Fibroblast of peridontal ligament (primary cell): Measurements from ENCODE around the gene PLXDC1.
"Not testable (repeated sequence)": the region's sequence is repeated elsewhere in the genome, so short reads cannot be mapped to it uniquely, and the experiment has no call there.

ENCODE experiments used
- DNase-seq: peaks from one replicate; pipeline ENCODE4 v3.0.0-alpha.2; 2010; ENCODE audit errors: extremely low read depth

Gene PLXDC1

DNA sequence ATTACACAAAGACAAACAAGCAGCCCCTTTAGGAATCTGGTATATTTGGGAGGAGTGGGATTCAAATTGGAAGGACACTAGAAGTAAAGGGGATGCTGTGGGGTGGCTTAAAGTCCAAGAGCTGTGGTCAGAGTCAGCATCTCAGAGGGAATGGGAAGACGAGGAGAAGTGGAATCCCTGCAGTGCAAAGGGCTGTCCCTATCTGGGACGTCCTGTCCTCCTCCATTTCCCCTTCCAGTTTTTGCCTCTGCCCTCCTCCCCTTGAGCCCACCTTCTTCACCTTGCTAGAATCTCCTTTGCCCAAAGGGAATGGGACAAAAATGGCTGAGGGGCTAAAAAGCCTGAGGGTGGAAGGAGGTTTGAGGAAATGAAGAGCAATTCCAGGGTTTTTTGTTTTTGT, 4.2 kb upstream of the PLXDC1 start:
- DNase-seq = no peak

DNA sequence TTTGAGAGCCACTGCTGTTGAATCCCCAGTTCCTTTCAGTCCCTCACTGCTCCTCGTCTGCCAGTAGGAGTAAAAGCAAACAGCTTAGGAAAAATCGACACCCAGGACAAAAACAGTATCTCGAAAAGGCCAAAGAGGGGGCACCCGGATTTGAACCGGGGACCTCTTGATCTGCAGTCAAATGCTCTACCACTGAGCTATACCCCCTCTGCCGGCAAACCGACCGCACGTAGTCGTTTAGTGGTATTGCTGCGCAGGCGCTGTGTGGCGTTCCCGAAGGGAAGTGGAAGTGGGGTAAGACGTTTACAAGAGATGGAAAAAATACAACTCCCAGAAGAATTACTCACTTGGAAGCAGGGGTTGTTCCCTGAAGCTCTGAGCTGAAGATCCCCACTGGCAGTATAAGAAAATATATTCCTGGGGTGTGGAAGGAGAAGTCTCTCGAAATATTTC, 2.2 kb upstream of the PLXDC1 start:
- peak; percentile 92 for DNase-seq

DNA sequence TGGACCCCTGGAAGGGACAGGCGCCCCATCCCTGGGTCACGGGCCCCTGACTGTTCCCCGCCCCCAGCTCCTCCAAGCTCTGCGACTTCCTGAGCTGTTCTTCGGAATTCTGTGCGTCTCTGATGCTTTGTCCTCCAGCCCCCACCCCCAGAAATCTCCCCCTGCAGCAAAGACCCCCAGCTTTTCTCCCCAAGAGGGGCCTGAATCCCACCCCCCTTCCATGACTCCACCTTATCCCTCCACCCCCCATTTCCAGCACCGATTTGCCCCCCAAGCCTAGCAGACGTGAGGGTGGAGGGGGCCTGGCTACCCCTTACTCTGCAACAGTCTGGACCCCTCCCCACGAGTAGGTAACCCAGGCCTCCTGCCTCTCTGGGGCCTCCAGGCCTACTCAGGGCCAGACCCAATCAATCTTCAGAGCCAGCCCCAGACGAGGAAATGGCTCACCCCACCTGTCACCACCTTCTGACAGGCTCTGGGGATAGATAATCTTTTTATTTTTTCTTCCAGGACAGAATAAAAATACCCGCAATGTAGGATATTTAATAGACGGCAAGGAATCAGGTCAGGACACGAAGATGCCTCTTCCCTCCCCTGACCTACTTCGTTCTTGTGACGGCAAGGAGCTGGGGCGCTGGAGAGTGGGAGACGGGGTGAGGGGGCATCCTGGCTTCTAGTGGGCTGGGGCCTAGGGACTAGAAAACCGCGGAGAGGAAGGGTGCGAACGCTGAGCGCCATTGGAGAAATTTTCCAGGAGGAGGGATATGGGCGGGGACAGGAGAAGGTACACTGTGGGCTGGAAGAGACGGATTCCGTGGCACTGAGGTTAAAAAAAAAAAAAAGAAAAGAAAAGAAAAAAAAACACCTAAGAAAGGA, 744 bp upstream of the PLXDC1 start:
- DNase-seq = no peak

DNA sequence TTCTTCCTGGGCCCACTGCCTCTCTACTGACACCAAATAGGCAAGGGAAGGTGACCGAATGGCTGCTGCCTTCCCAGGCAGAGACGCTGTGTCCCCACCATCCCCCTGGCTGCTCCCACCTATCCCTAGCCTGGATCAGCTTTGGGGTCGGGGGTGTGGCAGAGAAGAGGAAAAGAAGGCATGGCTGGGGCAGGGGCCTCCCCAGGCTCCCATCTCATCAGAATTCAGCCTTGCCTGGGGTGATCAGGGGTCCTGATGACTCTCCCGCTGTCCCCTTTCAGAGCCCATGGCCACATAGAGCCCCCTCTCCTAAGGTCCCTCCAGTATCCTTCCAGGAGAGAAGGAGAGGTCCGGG, 665 bp downstream of the PLXDC1 start:
- DNase-seq = no peak

DNA sequence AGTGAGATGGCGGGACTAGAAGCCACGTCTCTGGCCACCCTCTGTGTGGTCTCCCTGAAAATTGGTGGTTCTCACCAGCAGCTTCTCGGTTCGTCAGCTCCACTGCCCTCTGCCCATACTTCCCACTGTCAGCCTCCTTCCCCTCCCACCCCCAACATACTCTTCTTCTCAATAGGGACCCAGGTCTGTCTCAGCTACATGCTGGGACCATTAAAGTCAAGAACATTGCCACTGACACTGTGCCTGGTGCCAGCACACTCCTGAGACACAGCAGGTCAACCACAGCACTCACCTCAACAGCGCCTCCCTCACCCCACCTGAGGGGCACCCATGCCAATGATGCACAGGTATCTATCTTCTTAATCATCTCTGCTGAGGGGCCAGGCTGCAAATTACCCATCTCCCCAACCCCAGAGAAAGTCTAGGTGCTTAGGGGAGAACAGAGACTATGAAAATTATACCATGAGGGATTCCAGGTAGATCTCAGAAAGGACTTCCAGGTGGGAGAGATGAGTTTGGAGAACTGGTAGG, 1.3 kb downstream of the PLXDC1 start:
- DNase-seq = no peak

DNA sequence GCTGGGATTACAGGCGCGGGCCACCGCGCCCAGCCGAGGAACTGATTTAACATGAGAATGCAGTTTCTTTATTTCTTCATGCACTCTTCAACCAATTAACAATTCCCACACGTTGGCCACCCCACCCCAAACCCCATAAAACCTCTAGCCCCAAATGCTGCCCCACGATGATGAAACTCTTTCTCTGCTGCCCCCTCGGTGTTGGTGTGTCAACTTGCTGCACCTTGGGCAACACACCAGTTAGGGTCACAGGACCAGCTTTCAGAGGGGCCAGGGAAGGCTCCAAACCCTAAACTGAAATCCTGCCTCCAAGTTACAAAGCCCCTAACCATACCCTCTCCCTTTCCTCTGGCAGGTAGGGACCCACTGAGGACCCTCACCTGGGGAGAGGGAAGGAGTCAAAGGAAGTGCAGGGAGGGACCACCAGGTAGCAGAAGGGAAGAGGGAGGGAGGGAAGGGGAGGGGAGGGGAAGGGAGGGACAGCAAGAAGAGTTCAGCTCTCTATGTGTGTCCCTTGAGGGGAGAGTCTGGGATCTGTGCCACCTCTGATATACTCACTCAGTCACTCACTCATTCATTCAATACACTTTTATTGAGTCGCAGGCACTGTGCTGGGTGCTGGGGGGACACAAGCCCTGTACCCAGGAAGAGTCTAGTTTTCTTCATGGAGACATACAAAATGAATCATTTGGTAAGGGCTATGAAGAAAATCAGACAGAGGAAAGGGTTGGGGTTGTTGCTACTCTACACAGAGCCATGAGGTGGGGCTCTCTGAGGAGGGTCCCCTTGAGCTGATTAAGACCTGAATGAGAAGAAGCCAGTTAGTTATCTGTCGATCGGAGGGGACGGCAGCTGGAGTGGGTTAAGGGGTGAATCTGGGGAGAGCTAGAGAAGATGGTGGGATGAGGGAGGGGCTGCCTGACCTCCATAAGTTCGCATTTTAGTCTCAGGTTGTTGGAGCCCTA, 3.9 kb downstream of the PLXDC1 start:
- DNase-seq = no peak

DNA sequence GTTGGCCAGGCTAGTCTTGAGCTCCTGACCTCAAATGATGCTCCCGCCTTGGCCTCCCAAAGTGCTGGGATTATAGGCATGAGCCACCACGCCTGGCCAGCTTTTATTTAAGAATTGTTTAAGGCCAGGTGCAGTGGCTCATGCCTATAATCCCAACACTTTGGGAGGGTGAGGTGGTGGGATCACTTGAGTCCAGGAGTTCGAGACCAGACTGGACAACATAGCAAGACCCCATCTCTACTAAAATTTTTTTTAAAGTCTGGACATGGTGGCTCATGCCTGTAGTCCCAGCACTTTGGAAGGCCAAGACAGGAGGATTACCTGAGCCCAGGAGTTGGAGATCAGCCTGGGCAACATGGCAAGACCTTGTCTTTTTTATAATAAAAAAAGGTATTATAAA, 5.2 kb downstream of the PLXDC1 start:
- no peak for DNase-seq

DNA sequence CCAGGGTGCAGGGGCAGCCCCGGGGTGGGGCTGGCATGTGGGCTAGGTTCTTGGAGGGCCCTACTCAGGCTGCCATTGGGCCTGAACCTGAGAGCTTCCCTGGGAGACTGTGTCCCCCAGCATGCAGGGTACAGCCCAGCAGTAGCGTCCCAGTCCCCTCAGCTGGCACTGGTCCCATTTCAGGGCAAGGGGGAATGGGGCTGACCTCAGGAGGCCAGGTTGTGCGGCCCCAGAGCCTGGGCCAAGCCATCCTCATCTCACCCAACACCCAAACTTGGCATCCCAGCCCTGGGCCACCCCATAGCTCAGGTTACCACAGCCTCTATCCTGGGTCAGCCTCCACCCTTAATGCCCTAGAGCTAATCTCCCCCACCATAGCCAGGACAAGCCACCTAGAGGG, 6.3 kb downstream of the PLXDC1 start:
- DNase-seq = no peak

DNA sequence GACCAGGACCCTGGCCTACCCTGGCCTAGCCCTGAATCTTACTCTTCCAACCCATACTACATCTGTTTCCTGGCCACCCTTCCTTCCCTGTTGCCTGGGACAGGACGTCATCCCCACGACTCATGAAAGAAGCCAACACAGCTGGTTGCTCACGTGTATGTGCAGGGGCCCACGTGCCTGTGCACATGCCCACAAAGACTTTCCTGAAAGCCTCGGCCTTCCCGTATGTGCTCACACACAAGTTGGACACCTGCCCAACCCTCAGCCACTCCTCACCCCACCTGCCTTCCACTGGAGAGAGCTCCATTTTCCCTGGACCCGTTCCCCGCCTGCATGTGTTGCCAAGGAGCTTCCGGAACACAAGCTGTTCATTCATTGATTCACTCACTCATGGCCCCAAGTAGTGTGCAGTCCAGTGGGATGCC, 7.0 kb downstream of the PLXDC1 start:
- peak; percentile 52 for DNase-seq

DNA sequence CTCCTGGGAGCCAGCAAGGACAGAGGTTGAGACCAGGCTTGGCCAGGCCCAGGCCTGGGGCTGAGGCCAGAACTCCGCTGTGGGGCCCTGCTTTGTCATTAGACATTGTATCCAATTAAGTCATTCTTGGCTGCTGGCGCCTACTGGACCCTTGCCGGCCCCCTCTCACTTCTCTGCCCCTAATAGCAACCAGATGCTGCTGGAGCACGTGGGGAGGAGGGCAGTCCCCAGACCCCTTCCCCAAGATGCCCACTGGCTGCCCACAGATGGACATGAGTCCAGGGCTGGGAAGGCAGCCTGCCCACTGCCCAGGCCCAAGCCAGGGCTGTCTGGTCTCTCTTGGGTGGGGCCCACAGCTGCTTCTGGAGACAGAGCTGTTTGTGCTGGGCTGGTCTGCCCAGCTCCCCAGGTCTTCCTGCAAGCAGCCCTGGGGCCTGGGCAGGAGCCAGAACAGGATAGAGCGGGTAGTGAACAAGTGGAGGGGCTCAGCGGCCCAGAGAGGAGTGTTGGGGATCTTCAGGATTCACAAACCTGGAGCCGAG, 7.8 kb downstream of the PLXDC1 start:
- no peak for DNase-seq

DNA sequence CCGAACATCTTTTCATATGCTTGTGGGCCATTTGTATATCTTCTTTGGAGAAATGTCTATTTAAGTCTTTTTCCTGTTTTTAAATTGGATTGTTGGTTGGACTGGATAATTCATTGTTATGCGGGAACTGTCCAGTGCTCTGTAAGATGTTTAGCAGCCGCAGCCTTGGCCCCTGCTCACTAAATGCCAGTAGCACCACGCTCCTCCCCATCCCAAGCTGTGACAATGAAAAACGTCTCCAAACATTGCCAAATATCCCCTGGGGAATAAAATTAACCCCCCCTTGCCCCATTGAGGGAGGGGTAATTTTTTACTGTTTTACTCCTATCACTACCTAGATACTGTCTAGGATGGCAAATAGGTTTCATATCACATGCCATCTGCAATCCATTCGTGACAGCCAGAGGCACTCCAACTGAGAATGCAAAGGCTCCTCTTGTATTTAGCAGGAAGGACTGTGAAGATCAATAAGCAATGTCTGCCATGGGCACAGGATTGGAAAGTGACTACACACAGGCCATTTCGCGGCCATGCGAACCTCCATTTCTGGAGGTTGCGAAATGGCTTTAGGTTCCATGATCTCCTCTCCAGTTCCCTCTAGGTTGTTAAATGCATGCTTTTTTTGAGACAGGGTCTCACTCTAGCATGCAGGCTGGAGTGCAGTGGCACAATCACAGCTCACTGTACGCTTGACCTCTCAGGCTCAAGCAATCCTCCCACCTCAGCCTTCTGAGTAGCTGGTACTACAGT, 9.3 kb downstream of the PLXDC1 start:
- DNase-seq = no peak

DNA sequence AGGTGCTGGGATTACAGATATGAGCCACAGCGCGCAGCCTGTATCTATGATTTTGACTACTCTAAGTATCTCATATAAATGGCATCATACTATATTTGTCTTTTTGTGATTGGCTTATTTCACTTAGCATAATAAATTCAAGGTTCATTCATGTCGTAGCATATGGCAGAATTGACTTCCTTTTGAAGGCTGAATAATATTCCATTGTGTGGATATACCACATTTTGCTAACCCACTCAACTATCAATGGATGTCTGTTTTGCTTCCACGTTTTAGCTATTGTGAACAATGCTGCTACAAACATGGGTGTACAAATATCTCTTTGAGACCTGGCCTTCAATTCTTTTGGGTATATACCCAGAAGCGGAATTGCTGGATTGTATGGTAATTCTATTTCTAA, 10.1 kb downstream of the PLXDC1 start:
- DNase-seq = no peak

DNA sequence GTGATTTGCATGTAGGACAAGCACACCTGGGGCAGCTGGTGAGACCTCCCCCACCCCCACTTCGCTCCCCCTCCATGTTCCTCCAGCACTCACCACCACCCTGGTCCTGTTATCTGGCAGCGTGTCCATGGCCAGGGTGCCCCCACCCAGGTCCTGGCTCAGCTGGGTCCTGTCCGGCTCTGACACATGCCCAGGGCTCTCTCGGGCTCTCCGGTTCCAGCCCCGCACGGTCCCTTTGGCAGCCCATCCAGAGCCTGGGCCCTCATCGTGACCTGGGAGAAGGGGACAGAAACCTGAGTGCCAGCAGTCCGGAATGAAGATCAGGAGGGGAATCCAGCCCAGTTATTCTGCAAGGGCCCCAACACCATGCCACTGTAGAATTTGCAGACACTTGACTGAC, 11.9 kb downstream of the PLXDC1 start:
- DNase-seq = no peak

DNA sequence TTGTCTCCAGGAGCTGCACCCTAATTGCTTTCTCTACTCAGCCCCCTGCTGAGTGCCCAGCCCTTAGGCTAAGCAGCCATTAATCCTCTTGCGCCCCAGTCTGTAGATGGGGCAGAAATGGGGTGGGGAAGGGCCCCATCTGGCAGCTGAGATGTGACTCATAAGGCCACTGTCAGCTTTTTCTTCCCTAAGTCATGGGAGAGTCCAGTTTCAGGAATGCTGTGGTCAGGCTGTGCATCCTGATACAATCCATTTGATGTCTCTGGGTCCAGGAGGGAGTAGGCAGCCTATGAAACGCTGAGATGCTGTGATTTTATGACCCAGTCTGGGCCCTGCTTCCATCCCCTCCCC, 12.3 kb downstream of the PLXDC1 start:
- peak; percentile 76 for DNase-seq

DNA sequence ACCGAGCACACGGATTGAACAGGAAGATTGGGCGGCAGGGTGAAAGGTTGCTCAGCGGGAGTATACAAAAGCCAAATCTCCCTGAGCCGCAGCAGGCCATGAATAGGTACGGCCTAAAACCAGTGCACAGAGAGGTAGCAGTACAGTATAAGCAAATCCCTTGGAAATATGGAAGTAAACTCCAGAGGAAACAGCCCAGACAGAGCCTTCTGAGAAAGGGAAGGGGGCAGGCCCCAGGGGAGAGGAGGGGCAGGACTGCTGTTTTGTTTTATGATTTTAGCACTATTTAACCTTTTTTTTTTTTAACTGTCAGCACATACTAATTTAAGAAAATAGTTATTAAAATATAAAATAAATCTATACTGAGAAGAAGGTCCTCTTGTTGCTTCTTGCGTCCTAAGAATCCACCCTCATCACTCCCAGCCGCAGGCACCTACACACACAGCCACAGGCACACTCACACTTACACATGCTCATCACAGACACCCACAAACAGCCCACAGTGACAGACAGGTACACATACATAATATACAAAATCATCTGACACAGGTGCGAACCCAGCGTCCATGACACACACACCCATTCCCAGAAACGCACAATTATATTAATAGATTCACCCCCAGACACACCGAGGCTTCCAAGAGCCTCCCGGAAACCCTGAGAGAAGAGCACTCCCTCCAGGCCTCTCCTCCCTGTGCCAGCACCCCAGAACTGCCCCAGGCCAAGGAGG, 12.8 kb downstream of the PLXDC1 start:
- DNase-seq = no peak

DNA sequence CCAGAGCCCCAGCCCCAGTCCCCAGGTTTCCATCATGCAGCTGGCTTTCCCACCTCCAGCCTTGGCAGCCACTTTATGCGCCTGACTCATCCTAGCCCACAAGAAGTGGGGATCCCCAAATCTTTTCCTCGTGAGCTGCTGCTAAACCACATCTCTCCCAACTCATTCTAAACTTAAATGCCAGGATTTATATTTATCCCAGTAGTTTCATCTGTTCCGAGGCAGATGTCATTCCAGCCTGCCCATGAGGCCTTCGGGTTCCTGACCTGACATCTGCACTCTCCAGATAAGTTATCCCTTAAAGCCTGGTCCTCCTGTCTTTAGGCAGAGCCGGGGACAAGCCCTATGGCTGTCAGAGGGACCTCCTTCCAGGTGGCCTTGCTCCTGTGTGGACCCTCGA, 16.6 kb downstream of the PLXDC1 start:
- DNase-seq = peak; percentile 71

DNA sequence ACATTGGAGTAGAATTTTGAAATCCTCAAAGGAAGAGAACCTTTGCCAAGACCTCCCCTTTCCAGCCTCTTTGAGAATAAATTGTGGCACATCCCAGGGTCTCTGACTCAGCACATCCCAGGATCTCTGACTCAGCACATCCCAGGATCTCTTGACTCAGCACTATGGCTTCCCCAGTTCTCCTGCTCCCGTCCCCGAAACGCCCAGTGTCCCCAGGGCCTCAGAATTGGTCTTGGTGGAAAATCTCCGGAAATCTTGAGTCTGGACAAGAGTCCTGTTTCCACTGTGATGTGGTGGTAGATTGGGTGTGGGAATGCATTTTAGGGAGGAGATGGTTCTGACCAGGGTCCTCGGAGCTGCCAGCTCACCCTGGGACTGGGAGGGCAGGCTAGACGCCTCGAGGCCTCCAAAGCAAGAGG, 19.2 kb downstream of the PLXDC1 start:
- DNase-seq = peak; percentile 96

DNA sequence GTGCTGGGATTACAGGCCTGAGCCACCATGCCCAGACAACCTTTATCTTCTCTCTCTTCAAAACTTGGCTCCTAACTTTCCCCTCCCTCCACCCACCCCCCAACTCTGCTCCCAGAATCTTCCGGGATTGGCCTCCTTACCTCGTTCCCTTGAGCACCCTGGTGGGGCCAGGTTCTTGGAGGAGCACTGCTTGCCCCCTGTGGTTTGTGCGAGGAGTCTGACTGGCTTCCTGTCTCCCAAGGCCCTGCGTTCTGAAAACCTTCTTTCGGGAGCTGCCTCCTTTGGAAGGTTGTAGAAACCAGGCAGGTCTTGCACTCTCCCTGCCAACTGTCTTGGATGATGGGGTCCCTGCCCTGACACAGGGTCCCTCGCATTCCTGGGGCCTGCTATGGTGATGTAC, 19.8 kb downstream of the PLXDC1 start:
- no peak for DNase-seq

DNA sequence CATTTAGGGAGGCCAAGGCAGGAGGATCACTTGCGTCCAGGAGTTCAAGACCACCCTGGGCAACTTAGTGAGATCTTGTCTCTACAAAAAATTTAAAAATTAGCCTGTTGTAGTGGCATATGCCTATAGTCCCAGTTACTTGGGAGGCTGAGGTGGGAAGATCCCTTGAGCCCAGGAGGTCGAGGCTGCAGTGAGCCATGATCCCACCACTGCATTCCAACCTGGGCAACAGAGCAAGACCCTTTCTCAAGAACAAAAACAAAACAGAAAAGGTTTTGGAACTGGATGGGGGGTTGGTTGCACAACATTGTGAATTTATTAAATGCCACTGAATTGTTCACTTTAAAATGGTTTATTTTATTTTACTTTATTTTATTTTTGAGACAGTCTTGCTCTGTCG, 21.2 kb downstream of the PLXDC1 start:
- DNase-seq = no peak

DNA sequence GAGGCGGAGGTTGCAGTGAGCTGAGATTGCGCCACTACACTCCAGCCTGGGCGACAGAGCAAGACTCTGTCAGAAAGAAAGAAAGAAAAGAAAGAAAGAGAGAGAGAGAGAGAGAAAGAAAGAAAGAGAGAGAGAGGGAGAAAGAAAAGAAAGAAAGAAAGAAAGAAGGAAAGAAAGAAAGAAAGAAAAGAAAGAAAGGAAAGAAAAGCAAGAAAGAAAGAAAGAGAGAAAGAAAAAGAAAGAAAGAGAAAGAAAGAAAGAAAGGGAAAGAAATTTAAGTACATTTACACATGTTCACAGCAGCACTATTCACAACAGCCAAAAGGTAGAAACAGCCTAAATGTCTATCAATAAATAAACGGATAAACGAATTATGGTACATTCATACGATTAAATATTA, 21.9 kb downstream of the PLXDC1 start:
- DNase-seq = not testable (repeated sequence)

DNA sequence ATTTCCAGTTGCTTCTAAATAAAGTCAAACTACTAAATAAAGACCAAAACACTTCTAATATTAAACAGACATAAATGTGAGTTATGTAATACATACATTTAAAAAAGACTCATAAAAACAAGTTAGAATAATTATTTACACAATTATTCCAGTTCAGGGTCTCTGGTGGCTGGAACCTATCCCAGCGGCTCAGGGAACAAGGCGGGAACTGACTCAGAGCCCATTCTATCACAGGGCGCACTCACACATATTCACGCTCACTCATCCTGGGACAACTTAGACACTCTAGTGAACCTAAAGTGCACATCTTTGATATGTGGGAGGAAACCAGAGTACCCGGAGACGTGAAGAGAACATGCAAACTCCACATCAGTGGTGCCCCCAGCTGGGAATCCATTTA, 25.0 kb downstream of the PLXDC1 start:
- DNase-seq = no peak
